ENCODE results near the gene SLC26A9.

The SLC26A9 gene

DNA sequence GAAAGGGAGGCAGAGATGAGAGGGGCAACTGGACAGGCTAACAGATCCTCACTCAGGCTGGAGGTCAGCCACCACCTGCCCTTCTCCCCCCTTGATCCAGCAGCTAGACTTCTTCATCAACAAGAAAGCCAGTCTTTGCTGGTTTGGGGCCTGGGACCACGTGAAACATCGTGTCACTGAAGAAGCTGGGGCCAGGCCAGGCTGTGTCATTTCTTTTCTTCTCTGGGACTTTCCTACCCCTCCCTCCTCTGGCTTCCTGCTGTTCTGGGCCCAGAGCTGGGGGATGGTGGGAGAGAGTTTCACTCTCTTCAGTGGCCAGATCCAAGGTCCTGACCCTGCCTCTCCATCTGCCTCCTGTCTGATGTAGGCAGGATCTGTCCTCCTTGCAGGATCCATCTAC, 18.1 kb upstream of the SLC26A9 start:
- DNase-seq (ENCODE audit: low spot score) (no peak), ATAC-seq (ENCODE audit: low read depth) (no peak)
- H3K9me3 ChIP-seq (ENCODE audit: severe bottlenecking): no peaks in the 10 kb centered on the region
- H3K4me1 ChIP-seq (ENCODE audit: insufficient read depth, poor library complexity, severe bottlenecking): peaks cover 20% of the 10 kb centered on the region
- no peak overlapping the region for H3K4me3 ChIP-seq (ENCODE audit: severe bottlenecking)
- TF ChIP-seq, protein P1, sequence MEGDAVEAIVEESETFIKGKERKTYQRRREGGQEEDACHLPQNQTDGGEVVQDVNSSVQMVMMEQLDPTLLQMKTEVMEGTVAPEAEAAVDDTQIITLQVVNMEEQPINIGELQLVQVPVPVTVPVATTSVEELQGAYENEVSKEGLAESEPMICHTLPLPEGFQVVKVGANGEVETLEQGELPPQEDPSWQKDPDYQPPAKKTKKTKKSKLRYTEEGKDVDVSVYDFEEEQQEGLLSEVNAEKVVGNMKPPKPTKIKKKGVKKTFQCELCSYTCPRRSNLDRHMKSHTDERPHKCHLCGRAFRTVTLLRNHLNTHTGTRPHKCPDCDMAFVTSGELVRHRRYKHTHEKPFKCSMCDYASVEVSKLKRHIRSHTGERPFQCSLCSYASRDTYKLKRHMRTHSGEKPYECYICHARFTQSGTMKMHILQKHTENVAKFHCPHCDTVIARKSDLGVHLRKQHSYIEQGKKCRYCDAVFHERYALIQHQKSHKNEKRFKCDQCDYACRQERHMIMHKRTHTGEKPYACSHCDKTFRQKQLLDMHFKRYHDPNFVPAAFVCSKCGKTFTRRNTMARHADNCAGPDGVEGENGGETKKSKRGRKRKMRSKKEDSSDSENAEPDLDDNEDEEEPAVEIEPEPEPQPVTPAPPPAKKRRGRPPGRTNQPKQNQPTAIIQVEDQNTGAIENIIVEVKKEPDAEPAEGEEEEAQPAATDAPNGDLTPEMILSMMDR (IDR thresholded peaks at IDR 0.05; ENCODE audit: poor library complexity, severe bottlenecking): no peak
- no peak overlapping the region for H3K27ac ChIP-seq (ENCODE audit: poor library complexity, severe bottlenecking)
- no peaks in the 10 kb centered on the region for H3K27me3 ChIP-seq (ENCODE audit: insufficient read depth, poor library complexity, severe bottlenecking)
- no peaks in the 10 kb centered on the region for H3K36me3 ChIP-seq (ENCODE audit: low read depth)

DNA sequence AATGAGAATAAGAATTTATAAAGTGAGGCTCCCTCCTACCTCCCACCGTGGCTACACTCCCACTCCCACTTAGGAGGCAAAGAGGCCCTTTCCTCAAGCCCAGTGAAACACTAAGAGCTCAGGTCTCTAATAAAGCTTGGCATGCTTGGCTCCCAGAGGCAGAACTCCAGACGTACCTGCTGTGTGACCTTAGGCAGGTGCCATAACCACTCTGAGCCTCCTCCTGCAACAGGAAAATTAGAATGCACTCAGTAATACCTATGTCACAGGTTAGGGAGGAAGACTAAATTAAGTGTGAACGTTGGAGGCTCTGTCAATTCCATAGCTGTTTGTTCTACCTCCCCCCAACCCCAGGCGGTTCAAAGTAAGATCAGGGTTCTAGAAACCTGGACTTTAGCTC, 16.5 kb upstream of the SLC26A9 start:
- Histone ChIP-seq H3K27ac (ENCODE audit: poor library complexity, severe bottlenecking) (no peak overlapping the region), H3K4me3 (ENCODE audit: severe bottlenecking) (no peak overlapping the region), H3K9me3 (ENCODE audit: severe bottlenecking) (no peaks in the 10 kb centered on the region), H3K4me1 (ENCODE audit: insufficient read depth, poor library complexity, severe bottlenecking) (peaks cover 20% of the 10 kb centered on the region), H3K27me3 (ENCODE audit: insufficient read depth, poor library complexity, severe bottlenecking) (no peaks in the 10 kb centered on the region), H3K36me3 (ENCODE audit: low read depth) (no peaks in the 10 kb centered on the region)
- DNase-seq (ENCODE audit: low spot score): no peak
- TF ChIP-seq, protein P1 (IDR thresholded peaks at IDR 0.05; ENCODE audit: poor library complexity, severe bottlenecking): no peak
- ATAC-seq (ENCODE audit: low read depth): no peak

DNA sequence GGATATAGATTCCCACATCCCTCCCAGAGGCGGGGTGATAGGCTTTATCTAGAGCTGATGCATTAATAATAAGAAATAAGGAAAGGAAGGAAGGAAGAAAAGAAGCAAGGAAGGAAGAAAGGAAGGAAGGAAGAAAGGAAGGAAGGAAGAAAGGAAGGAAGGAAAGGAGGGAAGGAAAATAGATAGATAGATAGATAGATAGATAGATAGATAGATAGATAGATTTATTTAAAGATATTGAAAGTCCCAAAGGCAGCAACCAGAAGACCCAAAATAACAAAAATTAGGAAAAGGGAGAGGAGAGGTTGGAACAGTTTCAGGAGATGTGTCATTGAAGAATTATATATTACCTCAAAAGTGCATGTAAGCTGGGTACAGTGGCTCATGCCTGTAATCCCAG, 12.2 kb upstream of the SLC26A9 start:
- peaks cover 8% of the 10 kb centered on the region for H3K4me1 ChIP-seq (ENCODE audit: insufficient read depth, poor library complexity, severe bottlenecking)
- ATAC-seq (ENCODE audit: low read depth): no peak
- H3K36me3 ChIP-seq (ENCODE audit: low read depth): no peaks in the 10 kb centered on the region

DNA sequence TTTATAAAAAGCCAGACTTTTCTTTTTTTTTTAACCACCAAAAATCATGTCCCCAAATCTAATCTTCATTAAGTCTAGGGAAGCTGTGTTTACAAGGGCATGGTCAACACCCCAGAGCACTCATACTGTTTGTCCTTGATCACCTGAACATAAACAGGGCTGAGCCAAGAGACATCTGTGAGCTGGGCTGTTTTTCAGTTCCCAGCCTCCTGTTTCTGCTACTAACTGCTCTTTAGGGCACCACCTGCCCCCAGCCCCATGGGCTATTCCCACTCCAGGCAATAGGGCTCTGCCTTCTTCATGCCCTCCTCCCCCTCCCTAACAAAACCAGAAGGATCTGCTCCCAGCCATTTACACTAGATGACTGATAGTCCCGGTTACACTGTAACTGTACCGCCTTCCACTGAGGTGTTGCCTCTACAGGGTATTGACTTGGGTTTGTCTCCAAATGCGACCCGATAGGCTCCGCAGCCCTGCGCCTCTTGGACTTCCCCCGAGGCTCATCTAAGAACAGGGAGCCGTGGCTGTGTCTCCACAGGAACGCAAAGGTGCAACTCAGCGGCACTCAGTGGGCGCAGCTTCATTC, 11.7 kb upstream of the SLC26A9 start:
- DNase-seq (ENCODE audit: low spot score): no peak
- ATAC-seq (ENCODE audit: low read depth): no peak
- Histone ChIP-seq H3K27ac (ENCODE audit: poor library complexity, severe bottlenecking) (no peak overlapping the region), H3K27me3 (ENCODE audit: insufficient read depth, poor library complexity, severe bottlenecking) (no peaks in the 10 kb centered on the region), H3K4me1 (ENCODE audit: insufficient read depth, poor library complexity, severe bottlenecking) (peaks cover 13% of the 10 kb centered on the region), H3K4me3 (ENCODE audit: severe bottlenecking) (no peak overlapping the region), H3K9me3 (ENCODE audit: severe bottlenecking) (no peaks in the 10 kb centered on the region), H3K36me3 (ENCODE audit: low read depth) (no peaks in the 10 kb centered on the region)
- TF ChIP-seq, protein P1 (IDR thresholded peaks at IDR 0.05; ENCODE audit: poor library complexity, severe bottlenecking): no peak

More for the DNA sequence above, 12.2 kb upstream of the SLC26A9 start:
- Histone ChIP-seq H3K27ac (ENCODE audit: poor library complexity, severe bottlenecking) (no peak overlapping the region), H3K4me3 (ENCODE audit: severe bottlenecking) (no peak overlapping the region), H3K27me3 (ENCODE audit: insufficient read depth, poor library complexity, severe bottlenecking) (no peaks in the 10 kb centered on the region), H3K9me3 (ENCODE audit: severe bottlenecking) (no peaks in the 10 kb centered on the region)
- TF ChIP-seq, protein P1 (IDR thresholded peaks at IDR 0.05; ENCODE audit: poor library complexity, severe bottlenecking): no peak
- DNase-seq (ENCODE audit: low spot score): no peak

GRCh38 chr1:205951746-205952145, 8.5 kb upstream of the SLC26A9 start:
- no peak overlapping the region for H3K4me3 ChIP-seq (ENCODE audit: severe bottlenecking)
- DNase-seq (ENCODE audit: low spot score) (no peak), ATAC-seq (ENCODE audit: low read depth) (no peak)
- H3K27me3 ChIP-seq (ENCODE audit: insufficient read depth, poor library complexity, severe bottlenecking): no peaks in the 10 kb centered on the region
- no peaks in the 10 kb centered on the region for H3K9me3 ChIP-seq (ENCODE audit: severe bottlenecking)
- H3K36me3 ChIP-seq (ENCODE audit: low read depth): no peaks in the 10 kb centered on the region
- no peak overlapping the region for H3K27ac ChIP-seq (ENCODE audit: poor library complexity, severe bottlenecking)
- H3K4me1 ChIP-seq (ENCODE audit: insufficient read depth, poor library complexity, severe bottlenecking): peaks cover 13% of the 10 kb centered on the region
- TF ChIP-seq, protein P1 (IDR thresholded peaks at IDR 0.05; ENCODE audit: poor library complexity, severe bottlenecking): no peak
